ENCODE data around the gene RBM23. TPM values are rescaled to one million over a fixed set of nuclear protein-coding genes. Genes with fewer than 3 reads are reported as not detected.

Gene RBM23
- total and polyA plus RNA-seq, 9 of the 15 experiments (the other 6 are each of a cell fraction or from before 2014, with no cell fraction given) = 46.0 to 102 (median 58.5) TPM

DNA sequence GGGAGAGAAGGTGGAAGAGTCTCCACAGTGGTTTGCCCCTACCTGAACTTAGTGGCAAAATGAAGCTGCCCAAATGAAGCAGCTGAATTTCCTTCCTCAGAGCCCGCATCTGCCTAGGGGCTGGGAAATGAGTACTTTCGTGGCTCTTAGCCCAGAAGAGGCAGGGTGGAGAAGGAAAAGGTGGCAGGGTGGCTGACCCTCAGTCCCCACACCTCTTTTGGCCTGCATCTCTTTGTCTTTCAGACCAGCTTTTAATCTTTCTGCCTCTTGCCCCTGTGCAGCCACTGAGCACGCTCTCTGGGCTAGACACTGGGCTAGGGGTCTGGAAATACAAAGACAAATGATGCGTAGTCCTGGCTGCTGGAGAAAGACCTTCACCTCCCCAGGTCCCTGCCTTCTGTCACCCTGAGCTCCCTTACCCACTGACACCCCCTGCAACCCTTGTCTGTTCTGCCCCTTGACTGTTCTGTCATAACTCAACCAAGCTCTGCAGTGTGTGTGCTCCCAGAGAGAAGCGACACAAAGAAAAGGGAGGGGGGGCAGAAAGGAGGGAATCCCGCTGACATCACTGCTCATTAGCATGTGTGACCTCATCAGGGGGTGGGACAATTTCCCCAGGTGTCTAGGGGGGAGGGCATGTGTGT is 36.3 kb downstream of the RBM23 start (continued):
- TF ChIP-seq, protein P1, sequence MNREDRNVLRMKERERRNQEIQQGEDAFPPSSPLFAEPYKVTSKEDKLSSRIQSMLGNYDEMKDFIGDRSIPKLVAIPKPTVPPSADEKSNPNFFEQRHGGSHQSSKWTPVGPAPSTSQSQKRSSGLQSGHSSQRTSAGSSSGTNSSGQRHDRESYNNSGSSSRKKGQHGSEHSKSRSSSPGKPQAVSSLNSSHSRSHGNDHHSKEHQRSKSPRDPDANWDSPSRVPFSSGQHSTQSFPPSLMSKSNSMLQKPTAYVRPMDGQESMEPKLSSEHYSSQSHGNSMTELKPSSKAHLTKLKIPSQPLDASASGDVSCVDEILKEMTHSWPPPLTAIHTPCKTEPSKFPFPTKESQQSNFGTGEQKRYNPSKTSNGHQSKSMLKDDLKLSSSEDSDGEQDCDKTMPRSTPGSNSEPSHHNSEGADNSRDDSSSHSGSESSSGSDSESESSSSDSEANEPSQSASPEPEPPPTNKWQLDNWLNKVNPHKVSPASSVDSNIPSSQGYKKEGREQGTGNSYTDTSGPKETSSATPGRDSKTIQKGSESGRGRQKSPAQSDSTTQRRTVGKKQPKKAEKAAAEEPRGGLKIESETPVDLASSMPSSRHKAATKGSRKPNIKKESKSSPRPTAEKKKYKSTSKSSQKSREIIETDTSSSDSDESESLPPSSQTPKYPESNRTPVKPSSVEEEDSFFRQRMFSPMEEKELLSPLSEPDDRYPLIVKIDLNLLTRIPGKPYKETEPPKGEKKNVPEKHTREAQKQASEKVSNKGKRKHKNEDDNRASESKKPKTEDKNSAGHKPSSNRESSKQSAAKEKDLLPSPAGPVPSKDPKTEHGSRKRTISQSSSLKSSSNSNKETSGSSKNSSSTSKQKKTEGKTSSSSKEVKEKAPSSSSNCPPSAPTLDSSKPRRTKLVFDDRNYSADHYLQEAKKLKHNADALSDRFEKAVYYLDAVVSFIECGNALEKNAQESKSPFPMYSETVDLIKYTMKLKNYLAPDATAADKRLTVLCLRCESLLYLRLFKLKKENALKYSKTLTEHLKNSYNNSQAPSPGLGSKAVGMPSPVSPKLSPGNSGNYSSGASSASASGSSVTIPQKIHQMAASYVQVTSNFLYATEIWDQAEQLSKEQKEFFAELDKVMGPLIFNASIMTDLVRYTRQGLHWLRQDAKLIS (CRISPR knock-in tag; IDR thresholded peaks at IDR 0.05) = no peak
- TF ChIP-seq XRCC3 (IDR thresholded peaks at IDR 0.05) (no peak), KAT7 (CRISPR knock-in tag; IDR thresholded peaks at IDR 0.05; ENCODE audit: borderline replicate concordance) (no peak), SMARCA4 (IDR thresholded peaks at IDR 0.05) (no peak), POLR2G (IDR thresholded peaks at IDR 0.05; ENCODE audit: low read depth, low read length) (no peak), THRAP3 (IDR thresholded peaks at IDR 0.05; ENCODE audit: borderline replicate concordance) (no peak), ILK (tag; IDR thresholded peaks at IDR 0.05; ENCODE audit: borderline replicate concordance, low read depth) (no peak), RAD51 (IDR thresholded peaks at IDR 0.05; ENCODE audit: borderline replicate concordance, low read depth) (no peak), ZNF253 (CRISPR knock-in tag; conservative IDR thresholded peaks at IDR 0.05) (no peak), PYGO2 (tag; IDR thresholded peaks at IDR 0.05) (no peak), CEBPG (CRISPR knock-in tag; IDR thresholded peaks at IDR 0.05) (no peak), CEBPG (tag; conservative IDR thresholded peaks at IDR 0.05 in 1 of 2, IDR thresholded peaks at IDR 0.05 in 1 of 2) (no peak), MAZ (CRISPR knock-in tag; conservative IDR thresholded peaks at IDR 0.05 in 1 of 2, IDR thresholded peaks at IDR 0.05 in 1 of 2) (peak in 1 of 2 experiments; percentile 59; a peak in 2 of 4 replicates), ZNF140 (CRISPR knock-in tag; IDR thresholded peaks at IDR 0.05) (no peak), MCM7 (IDR thresholded peaks at IDR 0.05) (no peak), MEIS2 (IDR thresholded peaks at IDR 0.05; ENCODE audit: partially characterized antibody) (no peak), CBX5 (IDR thresholded peaks at IDR 0.05; ENCODE audit: borderline replicate concordance, low read depth) (no peak)
- TF ChIP-seq, protein P2, sequence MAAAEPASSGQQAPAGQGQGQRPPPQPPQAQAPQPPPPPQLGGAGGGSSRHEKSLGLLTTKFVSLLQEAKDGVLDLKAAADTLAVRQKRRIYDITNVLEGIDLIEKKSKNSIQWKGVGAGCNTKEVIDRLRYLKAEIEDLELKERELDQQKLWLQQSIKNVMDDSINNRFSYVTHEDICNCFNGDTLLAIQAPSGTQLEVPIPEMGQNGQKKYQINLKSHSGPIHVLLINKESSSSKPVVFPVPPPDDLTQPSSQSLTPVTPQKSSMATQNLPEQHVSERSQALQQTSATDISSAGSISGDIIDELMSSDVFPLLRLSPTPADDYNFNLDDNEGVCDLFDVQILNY (CRISPR knock-in tag; IDR thresholded peaks at IDR 0.05) = no peak
- TF ChIP-seq, protein P3, sequence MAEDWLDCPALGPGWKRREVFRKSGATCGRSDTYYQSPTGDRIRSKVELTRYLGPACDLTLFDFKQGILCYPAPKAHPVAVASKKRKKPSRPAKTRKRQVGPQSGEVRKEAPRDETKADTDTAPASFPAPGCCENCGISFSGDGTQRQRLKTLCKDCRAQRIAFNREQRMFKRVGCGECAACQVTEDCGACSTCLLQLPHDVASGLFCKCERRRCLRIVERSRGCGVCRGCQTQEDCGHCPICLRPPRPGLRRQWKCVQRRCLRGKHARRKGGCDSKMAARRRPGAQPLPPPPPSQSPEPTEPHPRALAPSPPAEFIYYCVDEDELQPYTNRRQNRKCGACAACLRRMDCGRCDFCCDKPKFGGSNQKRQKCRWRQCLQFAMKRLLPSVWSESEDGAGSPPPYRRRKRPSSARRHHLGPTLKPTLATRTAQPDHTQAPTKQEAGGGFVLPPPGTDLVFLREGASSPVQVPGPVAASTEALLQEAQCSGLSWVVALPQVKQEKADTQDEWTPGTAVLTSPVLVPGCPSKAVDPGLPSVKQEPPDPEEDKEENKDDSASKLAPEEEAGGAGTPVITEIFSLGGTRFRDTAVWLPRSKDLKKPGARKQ (CRISPR knock-in tag; IDR thresholded peaks at IDR 0.05) = no peak
- TF ChIP-seq, protein P4, sequence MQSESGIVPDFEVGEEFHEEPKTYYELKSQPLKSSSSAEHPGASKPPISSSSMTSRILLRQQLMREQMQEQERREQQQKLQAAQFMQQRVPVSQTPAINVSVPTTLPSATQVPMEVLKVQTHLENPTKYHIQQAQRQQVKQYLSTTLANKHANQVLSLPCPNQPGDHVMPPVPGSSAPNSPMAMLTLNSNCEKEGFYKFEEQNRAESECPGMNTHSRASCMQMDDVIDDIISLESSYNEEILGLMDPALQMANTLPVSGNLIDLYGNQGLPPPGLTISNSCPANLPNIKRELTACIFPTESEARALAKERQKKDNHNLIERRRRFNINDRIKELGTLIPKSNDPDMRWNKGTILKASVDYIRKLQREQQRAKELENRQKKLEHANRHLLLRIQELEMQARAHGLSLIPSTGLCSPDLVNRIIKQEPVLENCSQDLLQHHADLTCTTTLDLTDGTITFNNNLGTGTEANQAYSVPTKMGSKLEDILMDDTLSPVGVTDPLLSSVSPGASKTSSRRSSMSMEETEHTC (IDR thresholded peaks at IDR 0.05) = no peak
- TF ChIP-seq, protein P5, sequence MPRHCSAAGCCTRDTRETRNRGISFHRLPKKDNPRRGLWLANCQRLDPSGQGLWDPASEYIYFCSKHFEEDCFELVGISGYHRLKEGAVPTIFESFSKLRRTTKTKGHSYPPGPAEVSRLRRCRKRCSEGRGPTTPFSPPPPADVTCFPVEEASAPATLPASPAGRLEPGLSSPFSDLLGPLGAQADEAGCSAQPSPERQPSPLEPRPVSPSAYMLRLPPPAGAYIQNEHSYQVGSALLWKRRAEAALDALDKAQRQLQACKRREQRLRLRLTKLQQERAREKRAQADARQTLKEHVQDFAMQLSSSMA (CRISPR knock-in tag; IDR thresholded peaks at IDR 0.05) = no peak

All from K562 (cell line).